H4 (cell line): ENCODE results near the gene MCF2L2. TPM values are rescaled to one million over a fixed set of nuclear protein-coding genes. Genes with fewer than 3 reads are reported as not detected.

Experiments used
- DNase-seq: peaks from one replicate; pipeline ENCODE4 v3.0.0-alpha.2; 2015; ENCODE audit warnings: low spot score
- total RNA-seq: library from RNA; depleted of rRNA; stranded (reverse); fragments of >200 nt; shearing (Covaris generic); gene quantifications from 2 replicates; pipeline ENCODE4 v1.2.3, GENCODE V29; 2014

MCF2L2 gene
- total RNA-seq, 1 experiment from 2014 or later, result 0.64 TPM

DNA sequence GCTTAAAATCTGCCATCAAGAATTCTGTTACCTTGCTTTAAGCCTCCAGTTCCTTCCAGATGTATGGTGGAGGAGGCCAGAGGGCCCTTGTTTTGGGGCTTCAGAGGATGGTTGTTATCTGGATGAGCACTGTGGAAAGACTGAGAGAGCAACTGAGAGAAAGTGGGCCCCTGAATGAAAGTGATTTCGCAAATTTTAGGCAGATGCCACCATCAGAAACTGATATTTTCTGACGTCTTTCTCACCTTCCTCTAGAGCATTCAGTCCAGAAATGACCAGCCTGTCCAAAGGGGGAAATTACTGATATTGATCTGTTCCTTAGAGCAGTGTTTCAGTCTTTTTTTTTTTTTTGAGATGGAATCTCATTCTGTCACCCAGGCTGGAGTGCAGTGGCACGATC, 162.0 kb downstream of the MCF2L2 start:
- no peak for DNase-seq

DNA sequence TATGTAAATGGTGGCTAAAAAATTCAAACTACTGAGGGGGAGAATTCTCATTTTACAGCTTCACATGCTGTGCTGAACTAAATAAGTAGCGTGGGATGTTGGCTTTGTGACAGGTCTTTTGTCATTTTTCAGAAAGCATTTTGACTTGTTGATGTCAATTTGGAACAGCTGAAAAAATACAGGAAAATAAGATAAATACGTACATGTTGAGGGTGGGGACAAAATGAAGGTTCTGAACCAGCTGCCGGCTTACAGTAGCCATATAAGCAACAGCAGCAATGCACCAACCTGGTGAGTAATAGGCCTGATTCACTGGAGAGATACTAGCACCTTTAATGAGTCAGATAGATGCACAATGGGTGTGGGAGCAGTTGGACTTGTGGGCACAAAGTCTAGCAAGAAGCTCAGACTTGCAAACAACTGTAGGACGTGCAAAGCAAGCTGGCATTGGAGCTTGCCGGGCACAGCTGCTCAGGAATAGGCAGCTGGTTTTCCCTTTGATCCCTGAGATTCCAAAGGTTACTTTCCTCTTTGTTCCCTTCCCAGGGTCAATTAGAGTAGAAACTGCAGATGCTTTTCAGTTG, 162.5 kb downstream of the MCF2L2 start:
- DNase-seq, result peak; percentile 73

DNA sequence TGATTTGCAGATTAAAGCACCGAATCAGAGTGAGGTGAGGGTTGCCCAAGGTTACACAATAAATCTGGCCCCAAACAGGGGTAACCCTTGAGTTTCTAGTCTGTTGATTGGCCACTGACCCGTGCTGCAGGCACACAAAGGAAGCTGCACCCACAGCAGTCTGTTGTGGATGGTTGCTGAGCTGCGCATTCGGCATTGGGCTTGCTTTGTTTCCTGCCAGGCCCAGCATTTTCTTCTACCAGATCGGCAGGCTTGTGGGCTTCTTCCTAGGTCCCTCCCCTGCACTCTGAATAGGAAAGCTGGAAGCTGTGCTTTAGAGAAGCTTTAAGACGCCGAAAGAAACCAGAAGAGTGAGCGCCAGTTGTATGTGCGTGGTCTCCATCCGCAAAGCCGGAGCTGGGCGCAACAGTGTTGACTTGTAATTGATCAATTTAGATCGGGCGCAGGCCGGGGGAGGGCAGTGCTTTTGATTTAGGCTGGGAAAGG, 163.2 kb downstream of the MCF2L2 start:
- no peak for DNase-seq

DNA sequence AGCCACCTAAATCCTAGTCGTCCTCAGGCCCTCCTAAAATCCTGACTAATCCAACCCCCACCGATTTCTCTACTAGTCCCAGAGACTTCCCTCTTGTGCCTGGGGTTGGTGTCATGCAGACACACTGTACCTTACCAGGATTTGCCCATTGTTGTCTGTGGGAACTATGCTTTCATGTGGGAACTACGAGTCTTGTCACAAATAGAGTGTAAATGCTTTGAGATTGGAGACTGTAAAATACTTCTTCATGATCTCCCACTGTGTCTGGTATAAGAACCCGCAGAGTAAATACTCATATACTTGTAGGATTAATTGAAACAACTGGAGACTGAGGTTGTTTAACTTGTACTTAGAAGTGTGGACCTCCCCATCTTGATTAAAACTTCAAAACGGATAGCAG, 164.2 kb downstream of the MCF2L2 start:
- DNase-seq, result no peak

DNA sequence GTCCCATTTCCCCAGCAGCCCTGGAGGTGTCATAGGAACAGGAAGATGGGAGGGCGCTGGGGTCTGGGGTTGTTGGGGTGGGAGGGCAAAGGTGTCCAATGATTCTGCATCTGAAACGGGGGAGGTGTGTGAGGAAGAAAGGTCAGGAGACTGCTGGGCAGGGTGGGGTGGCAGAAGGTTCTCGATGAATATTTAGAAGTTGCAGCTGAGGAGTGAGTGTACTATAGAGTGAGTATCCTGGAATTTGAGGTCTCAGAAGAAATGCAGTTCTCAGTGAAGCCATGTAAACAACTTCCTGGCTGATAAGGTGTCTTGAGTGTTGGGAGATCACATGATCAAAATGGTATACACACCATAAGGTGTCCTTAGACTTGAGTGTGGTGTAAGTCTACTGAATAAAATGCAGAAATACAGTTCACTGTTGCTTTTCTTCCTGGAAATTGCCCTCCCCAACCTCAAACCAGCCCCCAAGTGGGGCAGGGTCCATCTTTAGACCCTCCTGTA, 165.5 kb downstream of the MCF2L2 start:
- no peak for DNase-seq

DNA sequence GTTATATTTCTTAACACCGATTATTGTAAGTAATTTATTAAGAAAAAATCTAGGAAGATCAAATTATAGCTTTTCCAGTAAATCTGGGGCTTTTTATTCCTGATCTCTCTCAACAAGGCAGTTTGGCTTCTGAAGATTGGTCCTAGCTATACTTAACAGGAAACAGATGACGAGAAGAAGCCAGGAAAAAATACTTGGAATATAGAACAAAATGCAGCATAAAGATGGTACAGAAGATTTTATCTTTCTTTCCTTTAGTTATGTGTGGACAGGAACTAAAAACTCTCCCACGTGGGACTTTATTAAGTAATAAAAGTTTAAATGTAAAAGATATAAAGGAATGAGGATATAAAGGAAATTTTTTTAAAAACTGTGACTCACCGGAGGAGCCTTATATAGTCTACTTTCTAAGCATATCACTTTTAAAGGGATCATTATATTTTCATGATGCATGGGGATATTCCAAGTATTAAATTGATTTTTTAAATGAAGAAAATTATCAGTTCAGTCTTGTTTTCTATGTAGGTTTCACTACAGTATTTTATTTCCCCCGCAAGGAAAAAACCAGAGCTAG, 167.2 kb downstream of the MCF2L2 start:
- no peak for DNase-seq

DNA sequence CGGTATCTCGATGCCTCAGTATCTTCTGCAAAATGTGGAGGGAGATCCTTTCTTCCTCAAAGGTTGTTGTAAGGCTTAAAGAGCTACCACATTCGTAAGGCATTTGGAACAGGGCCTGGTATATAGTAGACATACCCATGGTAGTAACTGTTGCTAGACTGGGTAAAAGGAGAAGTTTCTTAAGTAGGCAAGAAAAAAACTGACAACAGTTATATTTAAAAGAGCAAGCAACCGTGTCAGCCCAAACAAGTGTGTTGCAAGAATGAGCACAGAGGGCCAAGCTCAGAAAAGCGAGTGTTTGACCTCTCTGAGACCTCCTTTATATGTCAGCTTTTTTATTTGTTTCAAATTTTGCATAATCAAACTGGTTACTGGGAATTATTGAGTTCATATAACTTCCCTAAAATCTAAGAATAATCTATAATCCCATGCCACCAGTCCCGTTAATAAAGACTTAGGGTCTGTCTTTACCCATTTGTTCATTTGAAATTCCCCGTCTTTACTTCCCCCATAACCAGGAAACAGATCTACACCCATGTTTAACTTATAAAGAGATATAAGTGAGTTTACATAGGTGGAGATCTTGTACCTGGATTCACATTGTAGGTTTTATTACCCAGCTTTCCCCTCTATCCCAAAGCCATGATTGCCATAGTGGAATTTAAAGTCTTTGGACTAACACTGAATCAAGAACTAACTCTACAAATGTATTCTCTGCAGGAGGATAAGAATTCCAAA, 168.1 kb downstream of the MCF2L2 start:
- no peak for DNase-seq

DNA sequence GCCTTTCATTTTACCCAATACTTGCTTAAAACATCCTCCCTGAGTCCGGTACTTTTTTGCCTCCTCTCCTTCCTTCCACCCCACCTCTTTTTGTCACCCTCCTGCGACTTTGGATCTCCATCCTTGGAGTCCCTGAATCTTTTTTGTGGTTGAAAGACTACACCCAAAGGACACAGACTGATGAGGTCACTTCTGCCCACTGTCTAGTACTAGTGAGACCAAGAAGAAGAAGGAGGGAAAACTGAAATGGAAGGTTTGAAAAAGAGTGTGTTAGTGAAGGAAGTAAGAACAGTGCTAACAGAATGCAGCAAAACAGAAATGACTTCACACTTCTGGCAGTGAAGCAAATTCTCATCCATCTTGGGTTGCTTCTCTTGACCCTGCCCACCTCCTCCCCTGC, 168.8 kb downstream of the MCF2L2 start:
- no peak for DNase-seq

DNA sequence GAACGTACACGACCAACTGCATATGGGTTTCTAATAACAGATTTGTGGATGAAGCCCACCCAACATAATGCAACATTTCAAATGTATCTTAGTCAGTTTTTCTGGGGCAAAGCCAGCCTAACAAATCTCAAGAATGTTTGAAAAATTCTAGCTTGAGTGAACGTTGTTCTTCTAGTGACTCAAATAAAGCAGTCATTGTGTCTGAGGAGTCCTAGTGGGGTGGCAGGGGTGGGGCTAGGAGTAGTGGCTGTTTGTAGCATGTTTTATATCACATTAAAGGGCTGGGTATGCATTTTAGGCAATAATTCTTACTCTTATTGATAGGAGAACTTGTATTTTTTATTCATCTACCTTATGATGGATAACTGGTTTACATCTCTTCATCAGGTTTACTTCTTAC, 169.3 kb downstream of the MCF2L2 start:
- DNase-seq, result no peak

DNA sequence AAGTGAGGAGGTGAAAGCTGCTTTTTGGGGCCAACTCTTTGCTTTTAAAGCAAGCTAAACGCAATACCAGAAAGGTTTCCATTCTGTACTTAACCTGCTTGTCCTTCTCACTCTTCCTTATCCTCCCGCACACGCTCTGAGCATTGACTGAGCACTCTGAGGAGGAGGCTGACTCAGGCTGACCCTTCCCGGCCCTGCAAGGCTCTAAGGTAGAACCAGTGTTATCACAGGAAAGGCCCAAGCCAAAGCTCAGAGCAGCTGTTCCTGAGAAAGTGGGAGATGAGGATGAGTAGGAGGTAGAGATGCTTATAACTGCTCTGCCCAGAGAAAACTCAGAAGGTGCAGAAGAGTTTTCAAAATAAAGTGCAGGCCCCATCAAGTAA, 173.1 kb downstream of the MCF2L2 start:
- no peak for DNase-seq

DNA sequence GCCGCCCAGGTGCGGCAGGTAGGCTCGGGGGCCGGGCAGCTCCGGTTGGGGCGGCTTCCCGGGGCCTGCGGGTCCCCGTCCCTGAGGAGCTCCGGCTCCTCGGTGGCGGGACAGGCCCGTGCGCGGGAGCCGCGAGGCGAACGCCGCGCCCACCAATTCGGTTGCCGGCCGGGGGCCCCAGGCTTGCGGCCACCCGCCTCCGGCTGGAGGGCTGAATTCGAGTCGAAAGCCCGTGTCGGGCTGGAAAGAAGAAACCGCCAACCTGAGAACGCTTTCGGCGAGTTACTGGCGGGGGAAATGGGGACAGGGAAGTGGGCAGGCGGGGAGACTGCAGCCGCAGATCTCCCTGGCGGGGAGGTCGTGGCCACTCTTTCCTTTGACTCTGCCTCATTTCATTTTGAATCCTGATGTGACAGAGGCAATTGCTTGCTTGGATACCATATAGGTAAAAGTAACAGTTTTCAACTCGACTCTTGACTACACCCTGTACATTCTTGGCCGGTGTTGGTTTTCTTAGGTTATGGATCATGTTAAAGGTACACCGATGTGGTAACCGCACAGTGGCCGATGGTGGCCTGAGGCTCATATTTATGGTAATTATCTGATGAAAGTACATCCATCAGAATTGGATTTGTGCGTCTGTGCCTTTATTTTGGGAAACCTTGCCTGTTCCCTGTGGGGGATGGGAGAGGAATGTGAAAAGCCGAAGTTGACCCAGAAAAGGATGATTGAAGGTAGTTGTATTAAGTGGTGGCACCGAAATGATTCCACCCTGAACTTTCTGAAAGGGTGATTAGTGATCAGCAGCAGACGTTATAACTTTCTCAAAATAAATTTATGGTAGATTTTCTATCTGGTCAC, 173.7 kb downstream of the MCF2L2 start:
- DNase-seq, result no peak

DNA sequence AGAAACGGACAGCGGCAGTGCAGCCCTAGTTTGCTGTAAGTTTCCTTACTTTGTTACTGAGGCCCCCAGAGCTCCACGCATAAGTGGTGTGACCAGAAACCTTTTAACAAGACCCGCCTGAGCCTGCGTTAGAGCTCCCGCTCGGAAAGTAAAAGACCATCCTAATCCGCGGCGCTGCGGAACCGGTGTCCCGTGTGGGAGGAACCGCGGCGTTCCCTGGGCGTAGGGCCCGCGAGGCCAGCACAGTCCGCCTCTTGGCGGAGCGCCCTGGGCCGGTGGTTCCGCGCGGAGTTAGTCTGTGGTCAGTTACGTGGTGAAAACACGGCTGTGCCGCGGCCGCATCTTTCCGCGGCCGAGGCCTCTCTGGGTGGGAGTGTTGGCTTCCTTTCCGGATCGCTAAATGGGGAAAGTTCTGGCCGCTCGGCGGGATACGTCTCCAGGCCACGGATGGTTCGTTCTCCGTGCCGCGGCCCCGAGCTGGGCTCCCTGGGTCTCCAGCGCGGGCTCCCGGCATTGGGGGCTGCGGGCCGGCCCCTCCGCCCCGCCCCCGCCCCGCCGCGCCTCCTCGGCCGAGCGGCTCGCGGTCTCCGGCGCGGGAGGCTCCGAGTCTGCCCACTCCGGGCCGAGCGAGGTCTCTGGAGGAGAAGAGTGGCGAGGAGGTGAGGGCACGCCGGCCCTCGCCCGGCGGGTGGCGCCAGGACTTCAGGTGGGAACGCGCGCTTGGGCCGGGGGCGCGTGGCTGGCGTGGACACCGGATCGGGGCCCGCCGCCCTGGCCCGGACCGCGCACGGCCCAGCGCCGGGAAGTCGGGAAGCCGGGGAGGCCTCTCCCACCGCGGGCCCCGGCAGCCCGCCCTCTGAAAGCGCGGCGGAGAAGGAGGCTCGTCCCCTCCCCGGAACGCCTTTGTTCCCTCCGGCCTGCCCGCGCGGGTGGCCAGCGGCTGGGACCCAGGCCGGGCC, 174.6 kb downstream of the MCF2L2 start:
- DNase-seq, result no peak

DNA sequence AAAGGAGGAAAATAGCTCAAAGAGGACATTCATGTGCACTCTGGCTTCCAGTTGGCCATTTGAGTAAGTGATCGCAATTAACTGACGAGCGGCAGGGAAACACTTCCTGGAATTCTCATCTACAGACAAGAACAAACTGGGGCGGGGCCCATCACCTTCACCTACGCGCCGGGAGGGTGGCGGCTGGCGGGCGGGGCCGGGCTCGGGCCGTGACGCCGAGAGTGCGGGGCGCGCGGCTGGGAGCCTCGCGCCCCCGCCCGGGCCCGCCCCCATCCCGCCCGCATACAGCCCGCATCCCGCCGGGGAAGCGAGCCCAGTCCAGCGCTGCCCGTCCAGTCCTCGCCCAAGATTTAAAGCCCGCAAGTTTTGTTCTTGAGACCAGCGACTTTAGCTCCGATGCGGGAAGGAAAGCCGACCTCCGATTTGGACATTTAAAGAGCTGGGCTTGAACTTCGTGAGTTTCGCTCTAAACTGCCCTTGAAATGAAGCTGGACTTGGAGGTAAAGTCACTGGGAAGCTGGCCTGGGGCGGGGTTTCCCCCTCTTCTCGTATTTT, 175.4 kb downstream of the MCF2L2 start, which contains the start of gene B3GNT5:
TSS of gene B3GNT5 (plus strand) at position 281 of the 555 bp plus-strand sequence. CDS start 16,546 bp downstream, outside the sequence.
- no peak for DNase-seq

DNA sequence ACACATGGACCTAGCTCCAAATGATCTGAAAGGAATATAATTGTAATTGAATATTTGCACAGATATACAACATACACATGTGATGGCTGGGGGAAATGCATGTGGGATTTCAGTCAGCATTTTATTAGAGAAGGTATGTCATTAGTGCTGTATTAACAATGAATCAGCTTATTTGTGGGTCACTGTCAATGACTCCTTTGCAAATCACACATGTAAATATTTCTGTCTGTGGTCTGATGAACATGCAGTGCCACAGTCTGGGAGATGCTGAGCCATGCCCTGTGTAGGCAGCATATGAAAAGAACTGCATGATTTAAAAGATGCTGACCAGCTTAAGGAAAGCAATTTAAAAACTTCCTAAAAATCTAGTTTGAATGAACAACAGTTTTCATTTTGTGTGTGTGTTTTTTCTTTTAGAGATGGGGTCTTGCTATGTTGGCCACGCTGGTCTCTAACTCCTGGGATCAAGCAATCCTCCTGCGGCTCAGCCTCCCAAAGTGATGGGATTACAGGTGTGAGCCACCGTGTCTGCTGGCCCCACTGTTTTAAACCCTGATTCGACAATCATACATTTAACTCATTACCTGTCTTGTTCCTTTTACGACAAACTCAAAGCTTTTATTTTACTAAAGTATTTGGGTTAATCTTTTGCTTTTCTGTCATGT, 176.2 kb downstream of the MCF2L2 start:
- DNase-seq, result no peak

DNA sequence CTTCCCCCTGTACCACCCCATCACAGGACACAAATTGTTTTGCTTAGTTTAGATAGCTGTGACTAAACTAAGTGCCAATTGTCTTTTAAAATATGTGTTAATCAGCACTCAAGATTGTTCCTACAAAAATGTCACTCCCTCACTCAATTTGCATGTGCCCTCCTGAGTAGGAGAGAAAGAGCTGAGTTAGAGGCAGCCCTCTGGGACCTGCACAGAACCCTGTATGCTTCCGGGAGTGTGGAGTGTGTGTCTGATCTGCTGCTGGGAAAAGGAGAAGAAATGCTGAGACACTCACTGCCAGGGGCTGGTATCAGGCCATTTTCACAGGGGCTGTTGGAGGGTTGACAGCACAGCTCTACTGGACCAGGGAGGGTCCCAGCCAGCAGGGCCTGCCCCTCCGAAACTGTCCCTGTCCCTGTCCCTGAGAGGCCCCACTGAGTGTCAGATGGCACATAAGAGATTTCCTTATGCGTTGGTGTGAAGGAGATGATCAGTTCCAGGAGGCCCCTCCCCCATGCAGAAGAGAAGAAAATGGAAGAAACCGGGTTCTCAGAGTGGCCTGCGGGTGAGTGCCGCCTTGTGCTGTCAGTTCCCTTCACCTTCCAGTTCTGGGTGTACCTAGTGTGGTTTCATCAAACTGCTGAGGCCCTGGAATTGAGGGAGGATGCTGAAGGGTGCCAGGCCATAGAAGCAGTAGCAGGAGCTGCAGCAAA, 179.3 kb downstream of the MCF2L2 start:
- no peak for DNase-seq

DNA sequence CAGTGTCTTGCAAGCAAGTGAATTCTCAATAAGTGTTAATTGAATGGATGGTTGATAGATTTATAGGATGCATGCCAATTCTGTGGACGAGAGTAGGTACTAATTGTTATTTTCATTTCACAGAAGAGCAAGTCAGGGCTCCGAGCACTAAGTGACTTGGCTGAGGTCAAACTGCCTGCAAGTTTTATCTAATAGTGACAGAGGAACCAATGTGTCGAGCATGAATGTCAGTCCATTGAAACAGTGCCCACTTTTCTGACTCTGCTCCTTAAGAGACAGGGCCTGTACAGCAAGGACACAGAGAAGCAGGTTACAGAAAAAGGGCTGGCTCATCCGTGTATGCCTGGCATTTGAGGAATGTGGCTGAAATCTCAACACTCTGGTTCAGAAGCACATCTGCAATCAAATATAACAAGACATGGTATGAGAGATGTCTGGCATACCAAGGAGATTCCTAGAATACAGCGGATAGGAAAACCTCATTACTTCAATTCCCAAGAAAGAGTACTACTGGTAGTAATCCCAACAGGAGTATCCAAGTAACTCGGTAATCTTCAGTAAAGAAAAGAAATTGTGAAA, 181.3 kb downstream of the MCF2L2 start:
- DNase-seq, result no peak

DNA sequence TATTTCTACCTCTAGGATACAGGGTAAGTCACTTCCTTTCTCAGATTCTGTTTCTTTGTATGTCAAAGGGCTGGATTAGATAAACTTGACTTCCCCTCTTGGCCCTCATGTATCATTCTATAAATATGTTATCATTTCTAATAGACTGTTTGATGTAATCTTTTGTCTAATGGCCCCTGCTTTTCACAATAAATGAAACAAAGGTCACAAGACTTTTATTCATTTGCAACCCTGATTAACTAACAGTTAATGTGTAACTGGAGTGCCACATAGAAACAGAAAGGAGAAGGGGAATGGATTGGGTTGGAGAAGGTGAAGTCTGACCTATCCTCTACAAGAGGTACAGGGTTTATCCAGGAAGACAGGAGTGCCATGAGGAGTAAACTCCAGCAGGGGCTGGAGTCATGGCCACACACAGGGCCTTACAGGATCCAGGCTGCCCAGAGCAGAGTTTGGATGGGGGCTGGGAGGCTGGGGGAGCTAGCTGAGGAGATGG, 183.4 kb downstream of the MCF2L2 start:
- no peak for DNase-seq

DNA sequence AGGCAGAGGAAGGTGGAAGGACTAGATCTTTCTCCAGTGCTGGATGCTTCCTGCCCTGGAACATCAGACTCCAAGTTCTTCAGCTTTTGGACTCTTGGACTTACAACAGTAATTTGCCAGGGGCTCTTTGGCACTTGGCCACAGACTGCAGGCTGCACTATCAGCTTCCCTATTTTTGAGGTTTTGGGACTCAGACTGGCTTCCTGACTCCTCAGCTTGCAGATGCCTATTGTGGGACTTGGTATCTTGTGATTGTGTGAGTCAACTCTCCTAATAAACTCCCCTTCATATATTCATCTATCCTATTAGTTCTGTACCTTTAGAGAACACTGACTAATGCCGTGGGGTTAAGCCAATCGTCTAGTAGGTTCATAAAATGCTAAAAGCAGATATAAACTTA, 184.2 kb downstream of the MCF2L2 start:
- no peak for DNase-seq

DNA sequence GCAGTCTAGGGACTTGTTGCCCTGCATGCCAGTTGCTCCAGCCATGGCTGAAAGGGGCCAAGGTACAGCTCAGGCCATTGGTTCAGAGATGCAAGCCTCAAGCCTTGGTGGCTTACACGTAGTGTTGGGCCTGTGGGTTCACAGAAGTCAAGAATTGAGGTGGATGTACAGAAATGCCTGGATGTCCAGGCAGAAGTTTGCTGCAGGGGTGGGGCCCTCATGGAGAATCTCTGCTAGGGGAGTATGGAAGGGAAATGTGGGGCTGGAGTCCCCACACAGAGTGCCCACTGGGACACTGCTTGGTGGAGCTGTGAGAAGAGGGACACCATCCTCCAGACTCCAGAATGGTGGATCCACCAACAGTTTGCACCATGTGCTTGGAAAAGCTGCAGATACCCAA, 186.0 kb downstream of the MCF2L2 start:
- DNase-seq, result no peak
